Sigmoid colon (tissue), 7 donors: ENCODE data around the gene REXO5. TPM values are rescaled to one million over a fixed set of nuclear protein-coding genes. Genes with fewer than 3 reads are reported as not detected.

Source experiments
- DNase-seq: peaks from one replicate; pipeline ENCODE4 v3.0.0-alpha.2; 2019
- H3K27ac ChIP-seq, 4 donors: fragments of 200-600 bp; sonication (generic); one replicate each; pipeline ENCODE4 v1.5.1; 2016 to 2019; ENCODE audit warnings: mild to moderate bottlenecking in 1 of 4
- H3K27me3 ChIP-seq, 3 donors: fragments of 200-600 bp; sonication (generic); one replicate each; pipeline ENCODE4 v1.5.1; 2019; ENCODE audit warnings: mild to moderate bottlenecking in 1 of 3
- H3K36me3 ChIP-seq, 4 donors: fragments of 200-600 bp; sonication (generic); one replicate each; pipeline ENCODE4 v1.5.1; 2016 to 2019
- H3K4me1 ChIP-seq, 4 donors: fragments of 200-600 bp; sonication (generic); one replicate each; pipeline ENCODE4 v1.5.1; 2017 to 2019
- H3K4me3 ChIP-seq, 4 donors: fragments of 200-600 bp; sonication (generic); one replicate each; pipeline ENCODE4 v1.5.1; 2017 to 2019; ENCODE audit warnings: mild to moderate bottlenecking in 2 of 4, moderate library complexity in 1 of 4
- H3K9me3 ChIP-seq, 4 donors: fragments of 200-600 bp in 3 of 4; sonication (generic) in 3 of 4; one replicate each; pipeline versions ENCODE4 v1.5.1 to v1.6.1; 2013 to 2019
- CTCF ChIP-seq, 4 experiments: fragments of 450-650 bp in 3 of 4; fragments of 200-600 bp in 1 of 4; IDR thresholded peaks; one replicate each; pipeline ENCODE4 v1.5.1; 2016 to 2019; ENCODE audit warnings: antibody characterized with exemption in 4 of 4, mild to moderate bottlenecking in 3 of 4, moderate library complexity in 2 of 4
- EP300 ChIP-seq, 4 donors: sonication (generic); formaldehyde crosslinking; IDR thresholded peaks; one replicate each; pipeline ENCODE4 v1.6.1; 2017; ENCODE audit warnings: antibody characterized with exemption in 4 of 4
- POLR2A ChIP-seq, 2 donors: fragments of 450-650 bp; IDR thresholded peaks; one replicate each; pipeline ENCODE4 v1.6.1; 2016; ENCODE audit warnings: antibody characterized with exemption in 2 of 2, mild to moderate bottlenecking in 2 of 2, moderate library complexity in 2 of 2
- POLR2AphosphoS5 ChIP-seq, 4 donors: sonication (generic); formaldehyde crosslinking; IDR thresholded peaks; one replicate each; pipeline ENCODE4 v1.6.1; 2017; ENCODE audit warnings: antibody characterized with exemption in 4 of 4
- WGBS, 2 donors: extraction: QIAGEN DNeasy Blood & Tissue Kit; methylation state at CpG; one replicate each; pipeline ENCODE4 v1.1.7; 2013; 5-methylcytosine and 5-hydroxymethylcytosine counted together
- intact Hi-C: fragments of 100-400 bp; cut with DNase I; formaldehyde crosslinking; loops from one replicate; pipeline ENCODE4 v1.15.1; 2023
- polyA plus RNA-seq, 3 donors: library from polyadenylated mRNA; stranded (reverse); fragments of 200-250 nt; gene quantifications; one replicate each; pipeline ENCODE4 v1.2.3, GENCODE V29; 2013
- total RNA-seq, 4 donors: library from RNA; depleted of rRNA; stranded (reverse); fragments of >200 nt; gene quantifications; one replicate each; pipeline ENCODE4 v1.1.0, GENCODE V29; 2016
- donor health status: healthy with polysubstance abuse.
- donor health status: Bipolar disorder and iron deficiency.
- donor health status: healthy.

The REXO5 gene
- total and polyA plus RNA-seq, 7 donors = 1.2 to 7.5 (median 2.9) TPM

- Histone ChIP-seq H3K36me3 (no peaks in the 10 kb centered on the region), H3K9me3 (no peaks in the 10 kb centered on the region), H3K27ac (no peak overlapping the region), H3K27me3 (no peaks in the 10 kb centered on the region), H3K4me1 (peaks cover 0 to 16% (median 13%) of the 10 kb centered on the region in 4 donors), H3K4me3 (no peak overlapping the region)
- WGBS, 2 donors = 93 to 95% methylated on average over 11 of the region's 11 CpGs
- DNase-seq = no peak
- intact Hi-C loops = loop anchor here (5.0 to 10.0 kb wide), 3 partner anchors 66 to 274 kb away; partner anchors contain the start of genes DCUN1D3, LYRM1 and THUMPD1
- TF ChIP-seq POLR2A (IDR thresholded peaks at IDR 0.05) (no peak), POLR2AphosphoS5 (IDR thresholded peaks at IDR 0.05) (no peak), EP300 (IDR thresholded peaks at IDR 0.05) (no peak), CTCF (IDR thresholded peaks at IDR 0.05) (no peak)
Observed at GRCh38 chr16:20807862-20808261, 1.5 kb downstream of the REXO5 start.

DNA sequence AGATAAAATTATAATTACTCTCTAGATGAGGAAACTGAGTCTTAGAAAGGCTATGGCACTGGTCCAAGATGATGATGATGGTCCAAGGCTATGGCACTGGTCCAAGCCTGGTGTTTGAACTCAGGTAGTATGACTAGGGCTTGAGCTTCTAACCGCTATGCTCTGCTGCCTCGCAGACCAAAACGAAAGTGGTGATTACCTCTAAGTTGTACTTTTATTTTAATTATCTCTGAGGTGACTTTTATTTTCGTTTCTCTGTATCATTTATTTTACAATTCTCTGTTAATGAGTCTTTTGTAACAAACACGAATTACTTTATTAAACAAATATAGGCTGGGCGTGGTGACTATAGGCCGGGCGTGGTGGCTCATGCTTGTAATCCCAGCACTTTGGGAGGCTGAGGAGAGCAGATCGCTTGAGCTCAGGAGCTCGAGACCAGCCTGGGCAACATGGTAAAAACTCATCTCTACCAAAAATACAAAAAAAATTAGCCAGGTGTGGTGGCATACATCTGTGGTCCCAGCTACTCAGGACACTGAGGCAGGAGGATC, 5.6 kb downstream of the REXO5 start:
- intact Hi-C loops = no loop called here
- Histone ChIP-seq H3K9me3 (no peaks in the 10 kb centered on the region), H3K4me3 (no peak overlapping the region), H3K4me1 (peaks cover 0 to 5% (median 4%) of the 10 kb centered on the region in 4 donors), H3K27me3 (no peaks in the 10 kb centered on the region), H3K27ac (no peak overlapping the region), H3K36me3 (no peaks in the 10 kb centered on the region)
- DNase-seq = no peak
- TF ChIP-seq POLR2A (IDR thresholded peaks at IDR 0.05) (no peak), EP300 (IDR thresholded peaks at IDR 0.05) (no peak), POLR2AphosphoS5 (IDR thresholded peaks at IDR 0.05) (no peak), CTCF (IDR thresholded peaks at IDR 0.05) (no peak)
- 28 to 79% methylated on average over 10 of the region's 10 CpGs for WGBS, 2 donors

DNA sequence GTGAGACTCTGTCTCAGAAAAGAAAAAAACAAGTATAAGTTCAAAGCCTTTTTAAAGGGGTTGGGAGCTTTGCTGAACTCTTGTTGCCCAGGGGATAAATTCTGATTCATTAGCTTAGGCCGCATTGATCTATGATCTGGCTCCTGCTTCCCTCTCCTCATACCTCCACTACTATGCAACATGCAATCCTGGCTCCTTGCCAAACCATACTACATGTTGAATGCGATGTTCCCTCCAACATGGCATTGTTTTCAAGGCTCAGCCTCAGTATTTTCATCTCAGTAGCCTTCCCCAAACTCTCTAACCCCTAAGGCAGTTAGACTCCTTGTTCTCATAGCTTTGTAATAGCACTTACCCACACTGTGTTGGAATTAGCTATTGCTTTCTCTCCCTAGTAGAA, 6.2 kb downstream of the REXO5 start:
- no peaks in the 10 kb centered on the region for H3K36me3 ChIP-seq
- no peaks in the 10 kb centered on the region for H3K27me3 ChIP-seq
- no peak for DNase-seq
- no peaks in the 10 kb centered on the region for H3K9me3 ChIP-seq
- WGBS, 2 donors = 60 to 79% methylated on average over 2 of the region's 2 CpGs
- no peak overlapping the region for H3K4me3 ChIP-seq
- peaks cover 0 to under 1% (median 0%) of the 10 kb centered on the region in 4 donors for H3K4me1 ChIP-seq
- TF ChIP-seq POLR2A (IDR thresholded peaks at IDR 0.05) (no peak), CTCF (IDR thresholded peaks at IDR 0.05) (no peak), POLR2AphosphoS5 (IDR thresholded peaks at IDR 0.05) (no peak), EP300 (IDR thresholded peaks at IDR 0.05) (no peak)
- no peak overlapping the region for H3K27ac ChIP-seq
- intact Hi-C loops = no loop called here

DNA sequence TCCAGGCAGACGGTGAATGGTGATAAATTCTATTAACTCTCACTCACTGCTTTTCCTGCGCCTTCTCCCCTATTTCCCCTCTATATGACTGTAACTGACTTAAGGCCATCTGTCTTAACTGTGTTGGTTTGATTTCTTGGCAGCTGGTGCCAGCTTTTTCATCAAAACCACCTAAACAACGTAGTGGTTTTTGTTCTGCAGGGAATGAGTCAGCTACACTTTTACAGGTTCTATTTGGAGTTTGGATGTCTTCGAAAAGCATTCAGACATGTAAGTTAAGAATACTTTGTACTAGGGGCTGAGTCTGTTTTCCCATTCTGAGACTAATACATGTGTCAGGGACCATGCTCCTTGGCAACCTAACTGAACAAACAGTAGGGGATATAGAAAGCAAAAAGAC, 8.5 kb downstream of the REXO5 start:
- Histone ChIP-seq H3K27ac (no peak overlapping the region), H3K4me3 (no peak overlapping the region), H3K27me3 (no peaks in the 10 kb centered on the region), H3K4me1 (no peaks in the 10 kb centered on the region), H3K9me3 (no peaks in the 10 kb centered on the region), H3K36me3 (no peaks in the 10 kb centered on the region)
- intact Hi-C loops = no loop called here
- TF ChIP-seq POLR2A (IDR thresholded peaks at IDR 0.05) (no peak), EP300 (IDR thresholded peaks at IDR 0.05) (no peak), POLR2AphosphoS5 (IDR thresholded peaks at IDR 0.05) (no peak), CTCF (IDR thresholded peaks at IDR 0.05) (no peak)
- WGBS, 2 donors = 76 to 94% methylated on average over 4 of the region's 4 CpGs
- no peak for DNase-seq
